CD4-positive, alpha-beta T cell (primary cell): ENCODE measurements around the gene PRXL2B. TPM values are rescaled to one million over a fixed set of nuclear protein-coding genes. Genes with fewer than 3 reads are reported as not detected.

Experiments
- ATAC-seq: fragments of 200-7000 bp; cut with Tn5 transposase; one replicate; pipeline ENCODE4 v1.10.0; 2022; ENCODE audit warnings: mild to moderate bottlenecking; ENCODE audit not compliant: poor library complexity
- CTCF ChIA-PET: fragments of 350-600 bp; sonication (Branson Sonifier 250); formaldehyde crosslinking; loops from one replicate; lab custom pipeline; 2021; ENCODE audit warnings: antibody characterized with exemption, inconsistent platforms; lab: Charles Lee
- POLR2A ChIA-PET: fragments of 350-600 bp; sonication (Branson Sonifier 250); formaldehyde crosslinking; loops from one replicate; lab custom pipeline; 2021; ENCODE audit warnings: antibody characterized with exemption, inconsistent platforms; lab: Charles Lee
- DNase-seq, 14 experiments: peaks; one replicate each; pipeline ENCODE4 v3.0.0-alpha.2; 2013 to 2020; ENCODE audit warnings: mixed read lengths in 2 of 14
- H3K27ac ChIP-seq, 2 donors: one replicate each; pipeline versions ENCODE4 v1.5.1 to v1.7.0; 2013; ENCODE audit warnings: low read length in 2 of 2, low read depth in 1 of 2, mild to moderate bottlenecking in 1 of 2
- H3K27me3 ChIP-seq, 2 experiments: 1 replicate in 1 of 2; 2 replicates in 1 of 2; pipeline versions ENCODE4 v1.6.1 to v1.7.0; 2013; ENCODE audit warnings: low read length in 2 of 2, control low read depth in 1 of 2, mild to moderate bottlenecking in 1 of 2, moderate library complexity in 1 of 2; ENCODE audit not compliant: insufficient read depth in 2 of 2, control insufficient read depth in 1 of 2
- H3K36me3 ChIP-seq: one replicate; pipeline ENCODE4 v1.6.1; 2013; ENCODE audit warnings: low read length, control low read depth; ENCODE audit not compliant: insufficient read depth
- H3K4me1 ChIP-seq: one replicate; pipeline ENCODE4 v1.6.1; 2013; ENCODE audit warnings: low read length, control low read depth; ENCODE audit not compliant: insufficient read depth
- H3K4me3 ChIP-seq: one replicate; pipeline ENCODE4 v1.5.1; 2013; ENCODE audit warnings: mild to moderate bottlenecking, low read length, moderate library complexity
- H3K9me3 ChIP-seq, 2 experiments: 1 replicate in 1 of 2; 2 replicates in 1 of 2; pipeline versions ENCODE4 v1.6.1 to v1.7.0; 2013; ENCODE audit warnings: low read length in 2 of 2, mild to moderate bottlenecking in 2 of 2, control low read depth in 1 of 2, moderate library complexity in 1 of 2; ENCODE audit not compliant: control insufficient read depth in 1 of 2, insufficient read depth in 1 of 2
- H3K27ac Mint-ChIP-seq: one replicate; pipeline ENCODE4 v1.8.0; 2020; ENCODE audit warnings: mixed read lengths
- H3K27me3 Mint-ChIP-seq: one replicate; pipeline ENCODE4 v1.8.0; 2021; ENCODE audit warnings: mixed read lengths
- H3K36me3 Mint-ChIP-seq: one replicate; pipeline ENCODE4 v1.8.0; 2021; ENCODE audit warnings: low read depth, mixed read lengths
- H3K4me1 Mint-ChIP-seq: one replicate; pipeline ENCODE4 v1.8.0; 2021; ENCODE audit warnings: low read depth, mixed read lengths
- H3K4me3 Mint-ChIP-seq: one replicate; pipeline ENCODE4 v1.8.0; 2020; ENCODE audit warnings: mild to moderate bottlenecking, mixed read lengths
- H3K9me3 Mint-ChIP-seq: one replicate; pipeline ENCODE4 v1.8.0; 2020; ENCODE audit warnings: mixed read lengths
- CTCF ChIP-seq: fragments of 200-600 bp; IDR thresholded peaks from one replicate; pipeline ENCODE4 v1.8.0; 2022; ENCODE audit warnings: antibody characterized with exemption, mild to moderate bottlenecking
- intact Hi-C, 2 experiments: fragments of 100-400 bp; cut with DNase I in 1 of 2; cut with micrococcal nuclease in 1 of 2; formaldehyde crosslinking; loops; one replicate each; pipeline versions ENCODE4 v1.15.1 to v1.9.0; 2023 to 2025; cut with DNase I, micrococcal nuclease
- total RNA-seq, 174 experiments: library from RNA in 2 of 174; stranded (reverse) in 2 of 174; gene quantifications; one replicate each; pipeline ENCODE4 v1.2.3 and lab custom pipeline; 2021 to 2026

PRXL2B gene
- total RNA-seq, 2 experiments from 2014 or later = 11.0 to 12.8 TPM

- Histone ChIP-seq H3K4me1 (peaks cover 32% of the 10 kb centered on the region), H3K27ac (peak overlapping the region in 1 of 2 donors; percentile 11), H3K4me3 (no peak overlapping the region), H3K27me3 (no peaks in the 10 kb centered on the region), H3K9me3 (peaks cover 0 to 14% of the 10 kb centered on the region in 2 experiments), H3K36me3 (no peaks in the 10 kb centered on the region)
- ChIA-PET POLR2A (no interaction called here), CTCF (interaction anchor here (1.6 kb wide), 1 partner anchor 86 kb away, joined by 5 read pairs; no protein-coding TSS in a partner anchor)
- H3K9me3 Mint-ChIP-seq = no peaks in the 10 kb centered on the region
- no peak for TF ChIP-seq CTCF
- no peak overlapping the region for H3K4me3 Mint-ChIP-seq
- H3K4me1 Mint-ChIP-seq = peaks cover 12% of the 10 kb centered on the region
- ATAC-seq (no peak), DNase-seq (peak in 1 of 14 experiments; percentile 24)
- no peaks in the 10 kb centered on the region for H3K36me3 Mint-ChIP-seq
- no peaks in the 10 kb centered on the region for H3K27me3 Mint-ChIP-seq
- intact Hi-C loops = loop anchor here (5.0 to 10.0 kb wide), 5 partner anchors 113 to 593 kb away; partner anchors contain the start of genes PANK4 (in 2 of the 2) and PEX10 (in 1 of the 2)
- no peak overlapping the region for H3K27ac Mint-ChIP-seq
These were observed 54.0 kb downstream of the PRXL2B start for GRCh38 chr1:2640626-2641025.

Other genes with a start within 250 kb of the PRXL2B start
- 1 to 10 TPM; 5.3 to 6.5 TPM for gene MORN1, start 195.2 kb upstream of the PRXL2B start, total RNA-seq
- 10 to 100 TPM; 57.9 to 60.7 TPM for gene RER1, start 194.9 kb upstream of the PRXL2B start, total RNA-seq
- gene PEX10, start 174.2 kb upstream of the PRXL2B start, total RNA-seq = 10 to 100 TPM; 12.0 to 12.5 TPM
- gene PLCH2, start 110.5 kb upstream of the PRXL2B start, total RNA-seq = 10 to 100 TPM; 47.6 to 48.1 TPM
- gene PANK4, start 60.2 kb upstream of the PRXL2B start, total RNA-seq = 10 to 100 TPM; 42.9 to 47.0 TPM
- not detected for gene HES5, start 56.5 kb upstream of the PRXL2B start, total RNA-seq
- 100 to 1,000 TPM; 191 to 194 TPM for gene TNFRSF14, start 30.4 kb upstream of the PRXL2B start, total RNA-seq
- 1 to 10 TPM in 1 of 2 experiments, under 1 TPM in 1; 0.67 to 1.8 TPM for gene MMEL1, start 46.2 kb downstream of the PRXL2B start, total RNA-seq
- gene TTC34, start 214.9 kb downstream of the PRXL2B start, total RNA-seq = 1 to 10 TPM; 1.3 TPM